Medulla oblongata (tissue), 1 donor: Measurements from ENCODE around the gene NEK11.

Experiments
- DNase-seq: peaks from one replicate; pipeline ENCODE4 v3.0.0-alpha.2; 2015; ENCODE audit errors: extremely low spot score

Gene NEK11

DNA sequence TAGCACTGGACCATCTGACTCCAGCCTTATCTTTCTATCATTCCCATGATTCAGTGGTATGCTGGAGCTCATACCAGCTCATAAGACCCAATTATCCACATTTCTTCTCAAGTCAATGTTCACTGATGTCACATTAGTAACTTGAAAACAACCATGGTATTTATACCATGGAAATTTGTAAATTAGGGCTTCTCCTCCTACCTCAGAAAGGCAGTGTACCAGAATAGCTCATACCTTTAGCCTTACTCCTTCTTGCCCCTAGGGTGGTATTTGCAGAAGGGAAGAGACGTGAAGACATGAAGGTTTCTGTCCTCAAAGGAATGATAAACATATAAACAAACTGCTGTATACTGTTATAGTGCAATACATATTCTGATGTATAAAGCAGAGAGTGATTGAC lies 114.2 kb downstream of the NEK11 start:
- DNase-seq, result no peak

DNA sequence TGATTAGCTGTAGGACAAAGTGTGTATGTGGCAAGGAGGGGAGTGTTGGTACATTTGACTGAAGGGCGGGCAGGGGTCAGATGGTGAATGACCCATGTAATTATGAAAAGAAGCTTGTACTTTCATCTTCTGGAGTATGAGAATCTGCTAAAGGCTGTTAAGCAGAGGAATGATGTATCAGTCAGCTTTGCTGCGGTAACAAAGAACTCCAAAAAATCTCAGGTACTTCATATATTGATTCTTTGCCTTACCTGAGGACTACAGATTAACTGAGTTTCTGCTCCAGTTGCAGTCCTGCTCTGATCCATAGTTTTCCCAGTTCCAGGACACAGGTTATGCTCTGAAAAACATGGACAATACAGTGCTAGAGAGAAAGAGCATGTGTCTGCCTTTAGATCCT lies 115.1 kb downstream of the NEK11 start:
- DNase-seq, result no peak

DNA sequence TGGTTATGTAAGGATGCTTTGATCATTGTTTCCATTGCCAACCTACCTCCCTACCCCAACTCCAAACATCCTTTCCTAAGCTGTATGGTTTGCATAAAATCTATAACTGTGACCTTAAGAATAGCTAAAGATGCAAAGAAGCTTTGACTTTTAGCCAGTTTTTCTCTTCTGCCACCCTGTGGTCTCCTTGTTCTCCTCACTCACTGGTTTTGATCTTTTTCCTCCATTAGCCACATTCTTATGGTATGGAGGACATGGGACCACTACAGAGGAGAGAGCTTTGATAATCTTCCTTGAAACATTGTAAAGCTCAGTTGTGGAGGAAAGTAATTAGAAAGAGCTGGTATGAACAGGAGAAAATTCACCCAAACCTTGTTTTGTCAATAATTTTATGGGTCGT lies 115.9 kb downstream of the NEK11 start:
- DNase-seq, result peak; percentile 35

- no peak for DNase-seq
Observed at GRCh38 chr3:131143802-131144201, 117.1 kb downstream of the NEK11 start.

DNA sequence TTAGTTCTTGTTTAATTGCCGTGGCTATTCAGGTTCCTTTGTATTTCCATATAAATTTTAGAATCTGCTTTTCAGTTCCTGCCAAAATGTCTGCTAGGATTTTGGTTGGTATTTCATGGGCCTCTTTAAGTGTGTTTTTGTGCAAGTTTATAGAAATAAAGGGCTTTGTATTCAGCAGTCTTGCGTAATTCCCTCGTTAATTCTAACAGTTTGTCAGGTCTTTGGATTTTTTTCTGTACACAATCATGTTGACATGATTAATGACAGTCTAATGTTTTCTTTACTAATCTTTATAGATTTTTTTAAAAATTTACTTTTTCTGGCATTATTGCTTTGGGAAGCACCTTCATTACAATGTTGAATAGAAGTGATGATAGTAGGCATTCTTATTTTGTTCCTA lies 120.9 kb downstream of the NEK11 start:
- DNase-seq, result no peak

DNA sequence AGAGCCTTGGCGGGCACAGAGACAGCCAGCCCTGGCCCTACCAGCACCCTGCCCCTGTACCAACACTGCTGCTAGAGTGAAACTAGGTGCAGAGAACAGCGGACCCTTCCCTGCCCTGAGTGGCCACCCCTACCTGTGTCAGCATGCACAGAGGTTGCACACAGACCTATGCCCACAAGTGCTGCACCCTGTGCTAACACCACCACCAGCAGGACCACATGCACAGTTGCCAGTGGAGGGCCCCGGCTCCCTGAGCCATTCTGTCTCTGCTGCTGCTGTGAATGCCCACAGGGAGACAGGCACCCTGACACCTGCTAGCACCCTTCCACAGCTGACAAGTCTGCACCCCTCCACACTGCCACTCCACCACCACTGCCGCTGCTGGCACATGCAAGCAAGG lies 131.8 kb downstream of the NEK11 start:
- no peak for DNase-seq

- DNase-seq, result no peak
Observed at GRCh38 chr3:131162516-131162915, 135.8 kb downstream of the NEK11 start.

DNA sequence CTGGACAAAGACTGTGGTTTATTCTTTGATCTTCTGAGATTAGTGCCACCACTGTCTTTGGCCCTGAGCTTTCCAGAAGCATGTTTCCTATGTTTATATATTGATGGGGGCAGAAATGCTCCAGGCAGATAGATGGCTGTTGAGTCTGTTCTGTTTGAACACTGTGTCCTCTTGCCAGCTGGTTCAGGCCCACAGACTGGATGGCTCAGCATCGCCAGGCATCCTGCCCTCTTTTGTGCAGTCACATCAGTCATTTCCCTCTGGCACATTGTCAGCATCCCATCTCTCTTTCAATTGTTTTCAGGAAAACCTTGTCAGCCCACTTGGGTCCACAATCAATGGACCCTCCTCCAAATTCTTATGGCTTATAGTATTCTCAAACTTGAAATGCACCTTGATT lies 141.2 kb downstream of the NEK11 start:
- peak; percentile 9 for DNase-seq

- no peak for DNase-seq
Observed at GRCh38 chr3:131169331-131169730, 142.7 kb downstream of the NEK11 start.

DNA sequence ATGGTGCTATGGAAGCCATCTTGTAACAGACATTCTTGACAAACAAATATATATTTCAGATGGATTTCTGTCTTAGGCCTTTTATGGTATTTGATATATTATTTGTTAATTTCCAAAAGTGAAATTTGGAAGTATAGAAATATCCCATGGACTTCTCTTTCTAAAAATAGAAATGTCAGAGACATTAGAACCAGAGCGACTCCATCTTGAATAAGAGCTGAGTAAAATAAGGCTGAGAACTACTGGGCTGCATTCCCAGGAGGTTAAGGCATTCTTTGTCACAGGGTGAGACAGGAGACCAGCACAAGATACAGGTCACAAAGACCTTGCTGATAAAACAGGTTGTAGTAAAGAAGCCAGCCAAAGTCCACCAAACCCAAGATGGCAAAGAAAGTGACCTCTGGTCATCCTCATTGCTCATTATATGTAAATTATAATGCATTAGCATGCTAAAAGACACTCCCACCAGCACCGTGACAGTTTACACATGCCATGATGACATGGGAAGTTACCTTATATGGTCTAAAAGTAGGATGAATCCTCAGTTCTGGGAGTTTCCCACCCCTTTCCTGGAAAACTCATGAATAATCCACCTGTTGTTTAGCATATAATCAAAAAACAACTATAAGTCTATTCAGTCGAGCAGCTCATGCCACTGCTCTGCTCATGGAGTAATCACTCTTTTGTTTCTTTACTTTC lies 146.0 kb downstream of the NEK11 start:
- DNase-seq, result no peak

- DNase-seq, result no peak
Observed at GRCh38 chr3:131174752-131175151, 148.1 kb downstream of the NEK11 start.

- no peak for DNase-seq
Observed at GRCh38 chr3:131178710-131179375, 152.2 kb downstream of the NEK11 start.

DNA sequence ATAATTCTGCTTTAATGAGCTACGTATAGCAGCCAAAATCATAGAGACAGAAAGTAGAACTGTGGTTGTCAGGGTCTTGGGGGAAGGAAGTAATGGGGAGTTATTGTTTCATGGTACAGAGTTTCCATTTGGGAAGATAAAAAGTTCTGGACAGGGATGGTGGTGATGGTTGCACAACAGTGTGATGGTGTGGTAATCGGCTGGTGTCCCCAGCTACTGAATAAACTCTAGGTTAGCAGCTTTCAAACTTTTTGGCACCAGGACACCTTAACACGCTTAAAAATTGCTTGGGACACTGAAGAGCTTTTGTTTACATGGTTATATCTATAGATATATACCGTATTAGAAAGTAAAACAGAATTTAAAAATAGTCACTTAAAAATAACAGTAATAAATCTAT lies 166.0 kb downstream of the NEK11 start:
- DNase-seq, result no peak

- DNase-seq, result no peak
Observed at GRCh38 chr3:131193641-131194238, 167.1 kb downstream of the NEK11 start.

- no peak for DNase-seq
Observed at GRCh38 chr3:131194816-131195215, 168.1 kb downstream of the NEK11 start.

GRCh38 chr3:131200636-131201199 lies 174.0 kb downstream of the NEK11 start:
- no peak for DNase-seq

DNA sequence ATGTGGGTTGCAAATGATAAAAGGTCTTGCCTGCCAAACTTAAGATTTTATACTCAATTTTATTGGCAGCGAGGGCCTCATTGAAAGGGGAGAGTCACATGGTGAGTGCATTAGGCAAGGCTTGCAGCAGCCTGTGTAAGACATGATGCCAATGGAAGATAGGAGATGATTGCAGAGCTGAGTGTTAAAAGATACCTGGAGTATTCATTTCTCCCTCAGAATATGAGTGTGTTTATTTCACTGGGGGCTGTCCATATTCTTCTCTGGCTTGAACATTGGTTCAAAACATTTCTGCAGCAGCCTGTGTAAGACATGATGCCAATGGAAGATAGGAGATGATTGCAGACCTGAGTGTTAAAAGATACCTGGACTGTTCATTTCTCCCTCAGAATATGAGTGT lies 189.7 kb downstream of the NEK11 start:
- DNase-seq, result no peak

GRCh38 chr3:131216801-131217200 lies 190.1 kb downstream of the NEK11 start:
- no peak for DNase-seq

- no peak for DNase-seq
Observed at GRCh38 chr3:131217296-131217741, 190.6 kb downstream of the NEK11 start.

GRCh38 chr3:131218196-131218595 lies 191.5 kb downstream of the NEK11 start:
- DNase-seq, result no peak

GRCh38 chr3:131221731-131222130 lies 195.1 kb downstream of the NEK11 start:
- no peak for DNase-seq

DNA sequence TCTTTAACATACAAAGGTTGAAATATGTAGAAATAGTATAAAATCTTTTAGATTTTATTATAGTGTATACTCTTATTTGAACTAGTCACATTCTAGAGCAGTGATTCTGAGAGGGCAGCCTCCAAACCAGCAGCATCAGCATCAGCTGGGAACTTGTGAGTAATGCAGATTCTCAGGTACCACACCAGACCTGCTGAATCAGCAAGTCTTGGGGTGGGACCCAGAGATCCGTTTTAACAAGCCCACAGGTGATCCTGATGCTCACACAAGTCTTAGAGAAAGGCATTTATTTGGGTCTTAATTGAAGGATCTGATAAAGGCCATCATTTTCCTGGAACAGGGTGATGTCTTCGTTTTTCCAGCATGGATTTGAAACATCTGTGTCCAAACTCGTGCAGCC lies 195.9 kb downstream of the NEK11 start:
- no peak for DNase-seq
